H1 (cell line): Measurements from ENCODE around the gene GCKR. TPM values are rescaled to one million over a fixed set of nuclear protein-coding genes. Genes with fewer than 3 reads are reported as not detected.

Experiments used
- CTCF ChIA-PET: fragments of 300-600 bp; sonication (Branson Sonifier 250); formaldehyde crosslinking; loops from one replicate; lab custom pipeline; 2021; ENCODE audit not compliant: partially characterized antibody; lab: Charles Lee
- POLR2A ChIA-PET: fragments of 300-600 bp; sonication (Branson Sonifier 250); formaldehyde crosslinking; loops from one replicate; lab custom pipeline; 2021; ENCODE audit warnings: inconsistent platforms; ENCODE audit not compliant: partially characterized antibody; lab: Charles Lee
- DNase-seq, 2 experiments: peaks; one replicate each; pipeline versions ENCODE4 v3.0.0 to v3.0.0-alpha.2; 2010 to 2022; ENCODE audit warnings: low spot score in 2 of 2, low read depth in 1 of 2, mixed read lengths in 1 of 2
- FAIRE-seq: peaks from 2 replicates; lab custom pipeline; 2011; peaks lifted over from hg19 to GRCh38; lab: Jason Lieb, UNC
- H2AFZ ChIP-seq: 2 replicates; pipeline ENCODE4 v1.8.1; 2012; ENCODE audit warnings: low read length, inconsistent platforms
- H2AK5ac ChIP-seq: 2 replicates; pipeline ENCODE4 v1.6.1; 2013; ENCODE audit warnings: low read depth, low read length
- H2BK120ac ChIP-seq: replicated peaks from 2 replicates; pipeline ENCODE3; 2013; ENCODE audit warnings: low read depth, low read length, inconsistent platforms
- H2BK12ac ChIP-seq: 2 replicates; pipeline ENCODE4 v1.6.1; 2013; ENCODE audit warnings: low read depth, low read length
- H2BK15ac ChIP-seq: 2 replicates; pipeline ENCODE4 v1.6.1; 2013; ENCODE audit warnings: low read length
- H2BK20ac ChIP-seq: 2 replicates; pipeline ENCODE4 v1.6.1; 2013; ENCODE audit warnings: low read length
- H2BK5ac ChIP-seq: 2 replicates; pipeline ENCODE4 v1.6.1; 2013; ENCODE audit warnings: low read depth, low read length
- H3K14ac ChIP-seq: 2 replicates; pipeline ENCODE4 v1.6.1; 2013; ENCODE audit warnings: inconsistent platforms; ENCODE audit not compliant: insufficient read length
- H3K18ac ChIP-seq: 2 replicates; pipeline ENCODE4 v1.6.1; 2013; ENCODE audit warnings: low read length; ENCODE audit errors: extremely low read depth
- H3K23ac ChIP-seq: 2 replicates; pipeline ENCODE4 v1.6.1; 2013; ENCODE audit warnings: inconsistent platforms; ENCODE audit not compliant: insufficient read length
- H3K23me2 ChIP-seq: 2 replicates; pipeline ENCODE4 v1.6.1; 2013; ENCODE audit warnings: low read depth, low read length
- H3K27ac ChIP-seq: 2 replicates; pipeline ENCODE4 v1.6.1; 2011; ENCODE audit warnings: low read depth, low read length, inconsistent platforms
- H3K27me3 ChIP-seq, 4 experiments: replicated peaks in 1 of 4; 1 replicate in 1 of 4; 2 replicates in 3 of 4; pipeline versions ENCODE4 v1.6.1 to v1.8.1; 2011 to 2013; ENCODE audit warnings: low read length in 3 of 4, mild to moderate bottlenecking in 3 of 4, inconsistent platforms in 2 of 4, mixed read lengths in 2 of 4, moderate library complexity in 1 of 4; ENCODE audit not compliant: control insufficient read depth in 3 of 4, insufficient read depth in 3 of 4; ENCODE audit errors: extremely low read depth in 1 of 4
- H3K36me3 ChIP-seq, 4 experiments: 2 replicates each; pipeline versions ENCODE4 v1.6.1 to v1.8.1; 2011 to 2013; ENCODE audit warnings: mild to moderate bottlenecking in 4 of 4, low read length in 3 of 4, moderate library complexity in 2 of 4, control low read depth in 1 of 4, inconsistent platforms in 1 of 4; ENCODE audit not compliant: insufficient read depth in 4 of 4, control insufficient read depth in 2 of 4
- H3K4ac ChIP-seq: replicated peaks from 2 replicates; pipeline ENCODE3; 2013; ENCODE audit warnings: low read length, low read depth, mixed read lengths, inconsistent platforms; ENCODE audit not compliant: insufficient read length
- H3K4me1 ChIP-seq, 4 experiments: replicated peaks in 1 of 4; 1 replicate in 1 of 4; 2 replicates in 3 of 4; pipeline versions ENCODE4 v1.6.1 to v1.8.1; 2011 to 2013; ENCODE audit warnings: low read length in 3 of 4, inconsistent platforms in 2 of 4, mixed read lengths in 1 of 4; ENCODE audit not compliant: insufficient read depth in 4 of 4, control insufficient read depth in 3 of 4
- H3K4me2 ChIP-seq, 2 experiments: 2 replicates each; pipeline versions ENCODE4 v1.6.1 to v1.8.1; 2011 to 2013; ENCODE audit warnings: low read depth in 2 of 2, low read length in 2 of 2, control low read depth in 1 of 2, inconsistent platforms in 1 of 2, mild to moderate bottlenecking in 1 of 2; ENCODE audit not compliant: insufficient read depth in 1 of 2
- H3K4me3 ChIP-seq, 4 experiments: fragments of 200-600, 300-600 bp in 1 of 4; sonication (generic), shearing (Covaris generic), sonication (Bioruptor Twin) in 1 of 4; 2 replicates each; pipeline versions ENCODE4 v1.5.1 to v1.8.1; 2011 to 2016; ENCODE audit warnings: low read length in 4 of 4, low read depth in 3 of 4, control low read depth in 2 of 4, inconsistent platforms in 2 of 4, mild to moderate bottlenecking in 2 of 4, mixed read lengths in 1 of 4, moderate library complexity in 1 of 4; ENCODE audit not compliant: insufficient read depth in 2 of 4; ENCODE audit errors: extremely low read depth in 1 of 4
- H3K56ac ChIP-seq: replicated peaks from 2 replicates; pipeline ENCODE3; 2013; ENCODE audit warnings: low read depth, mild to moderate bottlenecking, mixed read lengths, low read length, inconsistent platforms; ENCODE audit not compliant: insufficient read length
- H3K79me1 ChIP-seq: 2 replicates; pipeline ENCODE4 v1.6.1; 2013; ENCODE audit warnings: low read depth, low read length, control low read depth
- H3K79me2 ChIP-seq, 2 experiments: 2 replicates each; pipeline versions ENCODE4 v1.6.1 to v1.8.1; 2012 to 2013; ENCODE audit warnings: low read length in 2 of 2, mild to moderate bottlenecking in 2 of 2, inconsistent platforms in 1 of 2; ENCODE audit not compliant: insufficient read depth in 2 of 2, control insufficient read depth in 1 of 2
- H3K9ac ChIP-seq, 4 experiments: replicated peaks in 1 of 4; 1 replicate in 1 of 4; 2 replicates in 3 of 4; pipeline versions ENCODE4 v1.6.1 to v1.8.1; 2011 to 2013; ENCODE audit warnings: low read depth in 3 of 4, low read length in 3 of 4, control low read depth in 2 of 4, mild to moderate bottlenecking in 2 of 4, moderate library complexity in 2 of 4, inconsistent platforms in 1 of 4; ENCODE audit errors: extremely low read depth in 1 of 4
- H3K9me3 ChIP-seq, 2 experiments: 2 replicates each; pipeline versions ENCODE4 v1.6.1 to v1.8.1; 2012 to 2013; ENCODE audit warnings: mild to moderate bottlenecking in 2 of 2, moderate library complexity in 2 of 2, control low read depth in 1 of 2, inconsistent platforms in 1 of 2, low read depth in 1 of 2, low read length in 1 of 2, mixed read lengths in 1 of 2; ENCODE audit not compliant: insufficient read depth in 2 of 2
- H4K20me1 ChIP-seq, 2 experiments: replicated peaks in 1 of 2; 2 replicates each; pipeline versions ENCODE3 to v1.8.1; 2011 to 2013; ENCODE audit warnings: inconsistent platforms in 2 of 2, low read length in 2 of 2, mild to moderate bottlenecking in 1 of 2; ENCODE audit not compliant: insufficient read depth in 2 of 2, control insufficient read depth in 1 of 2
- H4K5ac ChIP-seq: 2 replicates; pipeline ENCODE4 v1.6.1; 2013; ENCODE audit warnings: low read length, low read depth, mixed read lengths, inconsistent platforms; ENCODE audit not compliant: insufficient read length
- H4K8ac ChIP-seq: 2 replicates; pipeline ENCODE4 v1.8.0; 2013; ENCODE audit warnings: mild to moderate bottlenecking, moderate library complexity, low read length, inconsistent platforms; ENCODE audit not compliant: insufficient read depth; ENCODE audit errors: extremely low read depth
- H4K91ac ChIP-seq: replicated peaks from 2 replicates; pipeline ENCODE3; 2013; ENCODE audit warnings: low read length, mixed read lengths, inconsistent platforms; ENCODE audit not compliant: insufficient read length
- ATF3 ChIP-seq: IDR thresholded peaks from 2 replicates; pipeline ENCODE4 v1.6.1; 2011; ENCODE audit warnings: low read depth, mild to moderate bottlenecking, low read length; ENCODE audit not compliant: insufficient read depth
- BACH1 ChIP-seq: IDR thresholded peaks from 2 replicates; pipeline ENCODE4 v1.6.1; 2012; ENCODE audit warnings: low read length, improper control_type of control experiment
- BCL11A ChIP-seq, 2 experiments: IDR thresholded peaks; one replicate each; pipeline ENCODE4 v1.6.1; 2011; ENCODE audit warnings: low read depth in 2 of 2, low read length in 2 of 2, mild to moderate bottlenecking in 2 of 2
- CBX8 ChIP-seq: fragments of 300-800, 300-1000 bp; sonication (generic); IDR thresholded peaks from 2 replicates; pipeline ENCODE4 v1.7.1; 2016; ENCODE audit warnings: low read depth, low read length, borderline replicate concordance
- CHD1 ChIP-seq: IDR thresholded peaks from 2 replicates; pipeline ENCODE4 v1.6.1; 2012; ENCODE audit warnings: low read depth, low read length, improper control_type of control experiment
- CTCF ChIP-seq, 3 experiments: IDR thresholded peaks; 1 replicate in 2 of 3; 2 replicates in 1 of 3; pipeline versions ENCODE4 v1.5.1 to v1.6.1; 2011; ENCODE audit warnings: low read length in 3 of 3, mild to moderate bottlenecking in 3 of 3, inconsistent platforms in 2 of 3, low read depth in 1 of 3, moderate library complexity in 1 of 3; ENCODE audit not compliant: insufficient read depth in 1 of 3; ENCODE audit errors: control extremely low read depth in 1 of 3
- JUND ChIP-seq: IDR thresholded peaks from 2 replicates; pipeline ENCODE4 v1.6.1; 2011; ENCODE audit warnings: mild to moderate bottlenecking, improper control_type of control experiment, low read length
- KDM1A ChIP-seq: fragments of 200-600, 300-600 bp; sonication (generic); IDR thresholded peaks from 2 replicates; pipeline ENCODE4 v1.7.1; 2016; ENCODE audit warnings: mild to moderate bottlenecking, low read length, borderline replicate concordance
- MAFK ChIP-seq: IDR thresholded peaks from 2 replicates; pipeline ENCODE4 v1.6.1; 2012; ENCODE audit warnings: low read depth, mild to moderate bottlenecking, improper control_type of control experiment, low read length
- RNF2 ChIP-seq: fragments of 200-900, 300-1000 bp; sonication (generic); IDR thresholded peaks from 2 replicates; pipeline ENCODE4 v1.7.1; 2016; ENCODE audit warnings: borderline replicate concordance, low read depth, mild to moderate bottlenecking, antibody characterized with exemption, low read length; ENCODE audit not compliant: poor library complexity, severe bottlenecking; ENCODE audit errors: missing control alignments
- YY1 ChIP-seq: IDR thresholded peaks from 2 replicates; pipeline ENCODE4 v1.6.1; 2011; ENCODE audit warnings: low read depth, mild to moderate bottlenecking, low read length
- WGBS, 2 experiments: shearing (Covaris generic) in 1 of 2; methylation state at CpG; one replicate each; pipeline versions ENCODE4 v1.1.6 to v1.1.7; 2013 to 2015; ENCODE audit warnings: low lambda C conversion rate in 2 of 2, mixed read lengths in 2 of 2, inconsistent platforms in 1 of 2, low coverage in 1 of 2, missing lambda C conversion rate in 1 of 2; ENCODE audit not compliant: insufficient replicate concordance in 2 of 2, insufficient coverage in 1 of 2, insufficient read length in 1 of 2; ENCODE audit errors: extremely low coverage in 1 of 2, missing lambda C conversion rate in 1 of 2; 5-methylcytosine and 5-hydroxymethylcytosine counted together
- polyA plus RNA-seq, 7 experiments: library from polyadenylated mRNA; depleted of rRNA in 3 of 7; stranded (reverse) in 5 of 7; unstranded in 2 of 7; fragments of >200 nt in 5 of 7; fragments of 200-250 nt in 2 of 7; gene quantifications; 1 replicate in 5 of 7; 2 replicates in 1 of 7; 4 replicates in 1 of 7; pipeline versions ENCODE4 v1.2.1 to v1.2.3, GENCODE V29; 2011 to 2013; ENCODE audit warnings: missing spikeins in 2 of 7, mixed read lengths in 2 of 7
- total RNA-seq: library from RNA; stranded (reverse); fragmentation: NEBNext Ultra II Directional; extraction: Animal tissue kit (Norgen Biotek cat#: 25700); gene quantifications from 2 replicates; pipeline ENCODE4 v1.2.1, GENCODE V29; 2021

Gene GCKR
- total and polyA plus RNA-seq, 2 of the 8 experiments (the other 6 are each of a cell fraction or from before 2014, with no cell fraction given) = 0.30 to 1.2 TPM

- Histone ChIP-seq H3K4me1 (peaks cover 0 to 8% (median 2%) of the 10 kb centered on the region in 4 experiments; a peak in 5 of 7 replicates), H2AK5ac (no peak overlapping the region), H2BK15ac (no peak overlapping the region), H3K79me2 (no peaks in the 10 kb centered on the region), H3K4me3 (no peak overlapping the region), H4K5ac (no peak overlapping the region), H2BK12ac (no peak overlapping the region), H4K20me1 (no peaks in the 10 kb centered on the region), H3K18ac (no peak overlapping the region), H3K9ac (no peak overlapping the region), H3K56ac (no peak overlapping the region), H3K4ac (no peak overlapping the region), H3K23me2 (peaks cover 8% of the 10 kb centered on the region; the same call in 1 of the 2 replicates), H4K91ac (no peak overlapping the region), H3K14ac (no peak overlapping the region), H3K9me3 (no peaks in the 10 kb centered on the region), H3K4me2 (no peak overlapping the region), H2BK120ac (no peak overlapping the region), H3K27ac (no peak overlapping the region), H3K79me1 (no peaks in the 10 kb centered on the region; the same call in 1 of the 2 replicates), H4K8ac (no peak overlapping the region), H3K27me3 (no peaks in the 10 kb centered on the region), H3K23ac (no peak overlapping the region), H2BK20ac (no peak overlapping the region), H3K36me3 (peaks cover 0 to 6% (median 0%) of the 10 kb centered on the region in 4 experiments; a peak in 1 of 8 replicates), H2BK5ac (no peak overlapping the region), H2AFZ (no peak overlapping the region)
- CTCF ChIA-PET = no interaction called here
- POLR2A ChIA-PET = interaction anchor here (1.1 kb wide), 1 partner anchor 153 kb away, joined by 3 read pairs; no protein-coding TSS in a partner anchor
- FAIRE-seq = no peak
- DNase-seq = no peak
- WGBS, 2 experiments = 79% methylated on average over 3 of the region's 3 CpGs; no CpG with 5 or more reads in 1 of the 2 experiments
- no peak for TF ChIP-seq BCL11A (IDR thresholded peaks at IDR 0.05; ENCODE audit: low read depth in 2 of 2, low read length in 2 of 2)
- no peak for TF ChIP-seq ATF3
- TF ChIP-seq JUND = no peak
- TF ChIP-seq YY1 = no peak
- TF ChIP-seq MAFK = no peak
- no peak for TF ChIP-seq CTCF (IDR thresholded peaks at IDR 0.05; ENCODE audit: control extremely low read depth in 1 of 3, insufficient read depth in 1 of 3, low read depth in 1 of 3, low read length in 3 of 3)
- TF ChIP-seq KDM1A = no peak
- TF ChIP-seq BACH1 = no peak
- no peak for TF ChIP-seq CBX8
- TF ChIP-seq RNF2 = no peak
- no peak for TF ChIP-seq CHD1
Measured at GRCh38 chr2:27485496-27485895, 11.1 kb upstream of the GCKR start.
